ENCODE data around the gene IL1RL2.
A peak's percentile ranks its signal among the peaks of the same experiment; 100 is the strongest.

IL1RL2 gene

DNA sequence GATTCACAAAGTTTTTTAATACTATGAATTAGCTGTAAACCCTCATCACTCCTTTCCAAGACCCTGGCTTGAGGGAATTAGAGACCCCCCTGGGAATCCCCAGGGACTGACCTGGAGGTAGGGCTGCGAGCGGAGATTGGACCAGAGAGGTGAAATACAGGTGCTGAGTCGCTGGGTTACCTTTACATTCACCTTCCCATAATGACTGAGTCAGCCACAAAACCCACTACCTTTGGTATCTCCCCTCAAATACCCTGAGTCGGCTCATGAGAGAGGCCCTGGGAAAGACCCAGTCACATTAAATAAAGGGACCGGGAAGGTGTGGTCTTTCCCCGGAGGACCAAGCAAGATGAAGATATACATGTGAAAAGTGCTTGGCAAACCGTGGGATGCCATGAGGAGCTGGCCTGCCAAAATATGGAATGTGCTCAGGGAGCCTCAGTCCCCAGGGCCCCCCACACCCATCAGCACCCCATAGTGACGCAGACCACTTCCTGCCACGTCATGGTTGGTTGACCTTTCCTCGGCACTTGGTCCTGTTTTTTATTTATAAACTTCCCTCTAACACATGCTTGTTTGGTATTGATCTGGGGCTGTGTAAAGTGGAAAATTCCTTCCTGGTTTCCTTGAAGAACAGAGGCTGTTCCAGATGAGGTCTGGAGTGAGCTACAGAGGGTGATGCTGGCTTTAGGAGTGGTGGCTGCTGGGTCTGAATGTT, 51.4 kb downstream of the IL1RL2 start:
- Histone ChIP-seq H3K27ac (no peak overlapping the region), H3K4me3 (IDR thresholded peaks at IDR 0.05; ENCODE audit: insufficient read depth, low read depth, low read length) (no peak overlapping the region), H3K36me3 (ENCODE audit: insufficient read depth) (no peaks in the 10 kb centered on the region), H3K9ac (no peak overlapping the region), H3K79me2 (ENCODE audit: insufficient read depth, low read depth) (no peaks in the 10 kb centered on the region), H4K20me1 (ENCODE audit: insufficient read depth) (no peaks in the 10 kb centered on the region), H2AFZ (ENCODE audit: low read depth) (no peak overlapping the region), H3K27me3 (ENCODE audit: insufficient read depth, low read depth) (no peaks in the 10 kb centered on the region), H3K4me1 (ENCODE audit: low read depth, poor library complexity, severe bottlenecking) (peaks cover 5% of the 10 kb centered on the region), H3K4me2 (no peak overlapping the region)
- TF ChIP-seq CTCF (conservative IDR thresholded peaks at IDR 0.05; ENCODE audit: low read depth, low read length) = no peak

DNA sequence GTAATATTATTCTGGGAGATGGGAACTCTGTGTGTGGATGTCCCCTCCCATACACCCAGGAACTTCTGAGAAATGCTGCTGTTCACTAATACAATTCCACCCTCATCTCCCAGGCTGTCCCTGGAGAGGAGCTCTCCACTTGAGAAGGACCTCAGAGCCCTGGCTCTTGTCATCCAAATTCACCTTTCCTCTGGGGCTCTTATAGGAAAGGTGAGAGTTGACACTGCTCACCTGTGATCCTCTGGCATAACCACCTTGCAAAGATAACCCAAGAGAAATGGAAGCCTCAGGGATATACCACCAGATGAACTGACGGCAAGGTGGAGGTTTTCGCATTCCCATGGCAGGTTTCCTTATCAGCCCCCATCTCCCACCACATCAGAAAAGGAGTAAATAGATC, 52.0 kb downstream of the IL1RL2 start:
- no peak overlapping the region for H3K27ac ChIP-seq

GRCh38 chr2:102239344-102239743, 52.5 kb downstream of the IL1RL2 start:
- Histone ChIP-seq H3K4me3 (IDR thresholded peaks at IDR 0.05; ENCODE audit: insufficient read depth, low read depth, low read length) (no peak overlapping the region), H3K4me2 (no peak overlapping the region), H3K27ac (no peak overlapping the region), H3K4me1 (ENCODE audit: low read depth, poor library complexity, severe bottlenecking) (peaks cover 5% of the 10 kb centered on the region), H3K36me3 (ENCODE audit: insufficient read depth) (no peaks in the 10 kb centered on the region), H3K9ac (no peak overlapping the region), H3K27me3 (ENCODE audit: insufficient read depth, low read depth) (no peaks in the 10 kb centered on the region), H4K20me1 (ENCODE audit: insufficient read depth) (no peaks in the 10 kb centered on the region), H3K79me2 (ENCODE audit: insufficient read depth, low read depth) (no peaks in the 10 kb centered on the region), H2AFZ (ENCODE audit: low read depth) (no peak overlapping the region)
- no peak for TF ChIP-seq CTCF (conservative IDR thresholded peaks at IDR 0.05; ENCODE audit: low read depth, low read length)

More for the DNA sequence above, 52.0 kb downstream of the IL1RL2 start:
- no peak overlapping the region for H3K9ac ChIP-seq
- no peaks in the 10 kb centered on the region for H4K20me1 ChIP-seq (ENCODE audit: insufficient read depth)
- no peaks in the 10 kb centered on the region for H3K79me2 ChIP-seq (ENCODE audit: insufficient read depth, low read depth)
- no peak for TF ChIP-seq CTCF (conservative IDR thresholded peaks at IDR 0.05; ENCODE audit: low read depth, low read length)
- no peaks in the 10 kb centered on the region for H3K27me3 ChIP-seq (ENCODE audit: insufficient read depth, low read depth)
- no peak overlapping the region for H2AFZ ChIP-seq (ENCODE audit: low read depth)
- peaks cover 5% of the 10 kb centered on the region for H3K4me1 ChIP-seq (ENCODE audit: low read depth, poor library complexity, severe bottlenecking)
- no peak overlapping the region for H3K4me3 ChIP-seq (IDR thresholded peaks at IDR 0.05; ENCODE audit: insufficient read depth, low read depth, low read length)
- no peaks in the 10 kb centered on the region for H3K36me3 ChIP-seq (ENCODE audit: insufficient read depth)
- H3K4me2 ChIP-seq = no peak overlapping the region

DNA sequence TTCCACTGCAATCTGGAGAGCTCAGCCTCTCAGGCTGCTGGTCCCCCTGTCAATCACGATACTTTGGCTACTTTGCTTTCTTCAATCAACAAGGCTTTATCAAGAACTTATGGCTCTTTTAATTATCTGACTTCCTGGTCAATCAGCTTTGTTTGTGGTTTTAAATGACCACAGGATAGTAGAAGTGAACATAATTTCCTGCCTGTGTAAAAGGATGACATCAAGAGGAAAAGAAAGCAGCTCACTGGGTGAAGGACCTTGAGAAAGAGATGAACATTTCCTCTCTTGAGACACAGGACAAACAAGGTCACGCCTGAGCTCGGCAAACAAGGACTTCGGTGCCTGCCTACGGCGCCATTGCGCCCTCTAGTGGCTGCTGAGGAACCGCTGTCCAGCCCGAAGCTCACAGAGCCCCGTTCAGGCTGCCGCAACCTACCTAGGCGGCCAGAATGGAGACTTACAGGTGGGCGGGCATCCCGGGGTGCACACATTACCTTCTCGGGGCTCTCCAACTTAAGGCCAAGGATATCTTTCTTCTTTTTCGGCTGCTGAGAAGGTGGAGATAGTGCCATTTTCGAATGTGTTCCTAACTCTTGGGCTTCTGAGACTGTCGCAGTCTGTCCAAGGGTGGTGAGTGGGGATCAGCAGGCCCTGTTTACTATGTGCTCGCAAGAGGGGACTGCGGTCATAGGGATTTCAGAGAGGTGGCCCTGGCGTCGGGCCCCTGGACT, 54.0 kb downstream of the IL1RL2 start:
- H2AFZ ChIP-seq (ENCODE audit: low read depth) = peak overlapping the region; percentile 53; the same call in 1 of the 2 replicates
- TF ChIP-seq CTCF (conservative IDR thresholded peaks at IDR 0.05; ENCODE audit: low read depth, low read length) = peak; percentile 93
- no peak overlapping the region for H3K9ac ChIP-seq
- no peak overlapping the region for H3K27ac ChIP-seq
- peak overlapping the region; percentile 39; the same call in 1 of the 2 replicates for H3K4me2 ChIP-seq
- no peaks in the 10 kb centered on the region for H4K20me1 ChIP-seq (ENCODE audit: insufficient read depth)
- peaks cover 5% of the 10 kb centered on the region for H3K4me1 ChIP-seq (ENCODE audit: low read depth, poor library complexity, severe bottlenecking)
- no peaks in the 10 kb centered on the region for H3K79me2 ChIP-seq (ENCODE audit: insufficient read depth, low read depth)
- no peaks in the 10 kb centered on the region for H3K36me3 ChIP-seq (ENCODE audit: insufficient read depth)
- no peak overlapping the region for H3K4me3 ChIP-seq (IDR thresholded peaks at IDR 0.05; ENCODE audit: insufficient read depth, low read depth, low read length)
- H3K27me3 ChIP-seq (ENCODE audit: insufficient read depth, low read depth) = no peaks in the 10 kb centered on the region
